GM19438 (cell line): ENCODE results near the gene RUNDC3A.

Experiments
- ATAC-seq: cut with Tn5 transposase; IDR thresholded peaks from one replicate; pipeline ENCODE4 v1.9.1; 2021; ENCODE audit warnings: low read depth; ENCODE audit not compliant: unreplicated experiment

RUNDC3A gene

DNA sequence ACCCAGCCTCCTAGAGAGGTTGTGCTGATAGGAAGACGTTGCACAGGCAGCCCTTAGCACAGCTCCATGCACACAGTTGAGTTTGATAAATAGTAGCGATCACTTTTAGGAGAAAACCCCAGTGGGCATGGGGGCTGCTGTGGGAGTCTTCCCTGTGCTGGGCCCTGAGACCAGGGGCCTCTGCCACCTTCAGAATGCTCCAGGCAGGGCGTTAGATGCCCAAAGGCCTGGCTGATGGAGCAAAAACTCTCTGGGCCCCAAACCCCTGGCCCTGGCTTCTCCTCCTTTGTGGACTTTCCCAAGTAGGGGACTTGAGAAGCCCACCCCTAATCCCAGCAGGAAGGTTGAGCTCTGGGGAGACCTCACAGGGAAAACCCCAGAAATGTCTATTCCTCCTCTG lies 26.1 kb upstream of the RUNDC3A start:
- ATAC-seq, result no peak

DNA sequence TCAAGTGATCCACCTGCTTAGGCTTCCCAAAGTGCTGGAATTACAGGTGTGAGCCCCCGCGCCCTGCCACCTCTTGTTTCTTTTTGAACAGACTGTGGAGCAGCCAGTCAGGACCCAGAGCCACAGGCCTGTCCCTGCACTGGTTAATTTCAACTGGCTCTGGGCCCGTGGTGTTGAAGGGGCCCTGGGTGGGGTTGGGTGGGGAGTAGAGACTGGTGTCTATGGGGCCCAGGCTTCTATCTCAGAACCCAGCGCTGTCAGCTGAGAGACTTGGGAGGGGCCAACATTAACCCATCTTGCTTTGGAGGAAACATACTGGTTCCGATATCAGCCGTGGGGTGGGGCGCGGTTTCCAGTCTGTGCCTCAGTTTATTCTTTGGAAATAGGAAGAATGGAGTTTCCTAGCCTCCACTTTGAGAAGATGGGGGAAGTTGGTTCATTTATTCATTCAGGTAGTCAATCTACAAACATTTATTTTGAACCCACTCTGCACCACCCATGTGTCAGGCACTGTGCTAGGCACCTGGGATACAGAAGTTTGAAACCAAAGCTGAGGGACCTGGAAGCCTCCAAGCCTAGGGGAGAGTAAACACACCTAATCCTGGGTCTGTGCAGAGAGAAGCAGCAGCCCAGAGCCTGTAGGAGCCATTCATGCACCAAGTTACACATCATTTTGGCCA lies 24.9 kb upstream of the RUNDC3A start:
- ATAC-seq, result no peak

DNA sequence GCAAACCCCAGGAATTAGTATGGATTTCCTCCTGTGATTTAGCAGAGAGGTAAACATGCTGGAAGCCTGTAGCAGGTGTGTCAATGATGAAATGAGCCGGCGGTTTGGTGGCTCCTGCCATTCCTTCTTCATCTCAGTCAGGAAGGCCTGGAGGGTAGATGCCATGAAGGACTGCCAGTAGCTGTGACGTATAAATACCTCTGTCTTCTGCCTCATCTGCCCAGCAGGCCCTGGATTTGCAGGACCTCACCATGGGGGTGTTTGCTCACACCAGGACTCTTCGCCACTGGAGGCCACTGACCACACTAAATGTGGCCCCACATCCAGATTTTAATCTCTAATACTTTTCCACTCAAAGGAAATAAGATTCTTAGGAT lies 24.4 kb upstream of the RUNDC3A start:
- ATAC-seq, result no peak

DNA sequence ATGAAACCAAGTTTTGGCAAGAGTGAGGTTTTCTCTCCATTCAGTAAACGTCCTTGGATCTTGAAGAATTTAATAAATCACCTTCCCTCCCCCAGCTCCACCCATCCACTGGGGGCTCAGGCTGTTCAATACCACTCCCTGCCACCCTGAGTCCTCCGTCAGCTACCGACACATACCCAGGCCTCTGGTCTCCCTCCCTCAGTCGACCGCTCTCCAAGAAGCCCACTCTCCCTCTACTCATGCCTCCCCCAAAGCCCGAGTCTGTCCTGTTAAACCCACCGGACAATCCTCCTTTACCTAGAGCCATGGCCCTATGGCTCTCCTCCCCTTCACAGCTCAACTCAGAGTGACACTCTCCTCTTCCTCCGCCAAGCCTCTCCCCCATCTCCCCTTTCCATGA lies 20.8 kb upstream of the RUNDC3A start:
- ATAC-seq, result no peak

DNA sequence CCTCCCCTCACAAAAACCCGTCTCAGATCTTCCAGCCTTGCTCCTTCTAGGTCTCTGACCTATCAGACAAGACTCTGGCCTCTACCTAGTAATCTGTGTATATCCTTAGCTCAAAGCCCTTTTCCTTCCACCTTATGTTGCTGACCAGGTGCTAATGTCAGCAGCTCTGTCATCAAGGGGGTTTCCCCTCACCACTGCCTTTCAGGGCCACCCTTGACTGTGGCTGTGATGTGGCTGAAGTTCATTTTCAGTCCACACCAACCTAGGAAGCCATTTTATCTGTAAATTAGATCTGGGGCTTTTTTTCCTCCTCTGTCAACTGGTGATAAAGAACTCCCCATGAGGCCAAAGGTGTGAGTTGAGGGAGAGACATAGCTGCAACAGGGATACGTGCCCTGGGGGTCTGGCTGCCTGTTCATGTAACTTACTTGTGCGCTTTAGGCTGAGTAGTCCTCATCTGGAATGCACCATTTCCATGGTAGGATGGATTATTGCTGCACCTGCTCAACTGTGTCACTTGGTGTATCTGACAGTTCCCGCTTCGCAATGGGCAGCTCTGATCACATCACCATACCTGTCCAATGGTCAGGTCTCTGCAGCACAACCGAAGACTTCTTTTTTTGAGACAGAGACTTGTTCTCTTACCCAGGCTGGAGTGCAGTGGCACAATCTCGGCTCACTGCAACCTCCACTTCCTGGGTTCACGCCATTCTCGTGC lies 14.7 kb upstream of the RUNDC3A start:
- ATAC-seq, result no peak

DNA sequence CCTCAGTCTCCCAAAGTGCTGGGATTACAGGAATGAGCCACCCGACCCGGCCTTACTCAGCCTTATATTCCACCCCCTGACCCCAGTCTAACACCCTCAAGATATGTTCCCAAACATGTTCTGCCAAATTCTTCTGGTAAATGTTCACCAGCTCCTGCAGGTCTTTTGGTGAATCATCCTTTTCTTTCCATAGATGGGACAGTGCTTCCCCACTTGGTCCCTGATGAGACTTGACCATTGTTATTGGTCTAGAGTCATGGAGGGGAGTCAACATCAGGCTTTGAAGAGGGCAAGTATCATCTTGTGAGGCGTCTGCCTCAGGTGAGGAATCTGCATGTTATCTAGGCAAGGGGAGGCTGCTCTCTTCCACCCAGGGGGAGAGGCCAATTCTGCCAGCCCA lies 10.4 kb upstream of the RUNDC3A start:
- no peak for ATAC-seq

DNA sequence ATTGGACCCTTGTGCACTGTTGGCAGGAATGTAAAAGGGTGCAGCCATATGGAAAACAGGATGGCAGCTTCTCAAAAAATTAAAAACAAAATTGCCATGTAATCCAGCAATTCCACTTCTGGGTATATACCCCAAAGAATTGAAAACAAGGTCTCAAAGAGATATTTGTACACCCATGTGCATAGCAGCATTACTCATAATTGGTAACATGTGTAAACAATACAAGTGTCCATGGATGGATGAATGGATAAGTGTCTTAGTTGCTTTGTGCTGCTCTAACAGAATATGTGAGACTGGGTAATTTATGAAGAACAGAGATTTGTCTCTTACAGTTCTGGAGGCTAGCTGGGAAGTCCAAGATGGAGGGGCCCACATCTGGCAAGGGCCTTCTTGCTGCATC lies 3.8 kb upstream of the RUNDC3A start:
- no peak for ATAC-seq

DNA sequence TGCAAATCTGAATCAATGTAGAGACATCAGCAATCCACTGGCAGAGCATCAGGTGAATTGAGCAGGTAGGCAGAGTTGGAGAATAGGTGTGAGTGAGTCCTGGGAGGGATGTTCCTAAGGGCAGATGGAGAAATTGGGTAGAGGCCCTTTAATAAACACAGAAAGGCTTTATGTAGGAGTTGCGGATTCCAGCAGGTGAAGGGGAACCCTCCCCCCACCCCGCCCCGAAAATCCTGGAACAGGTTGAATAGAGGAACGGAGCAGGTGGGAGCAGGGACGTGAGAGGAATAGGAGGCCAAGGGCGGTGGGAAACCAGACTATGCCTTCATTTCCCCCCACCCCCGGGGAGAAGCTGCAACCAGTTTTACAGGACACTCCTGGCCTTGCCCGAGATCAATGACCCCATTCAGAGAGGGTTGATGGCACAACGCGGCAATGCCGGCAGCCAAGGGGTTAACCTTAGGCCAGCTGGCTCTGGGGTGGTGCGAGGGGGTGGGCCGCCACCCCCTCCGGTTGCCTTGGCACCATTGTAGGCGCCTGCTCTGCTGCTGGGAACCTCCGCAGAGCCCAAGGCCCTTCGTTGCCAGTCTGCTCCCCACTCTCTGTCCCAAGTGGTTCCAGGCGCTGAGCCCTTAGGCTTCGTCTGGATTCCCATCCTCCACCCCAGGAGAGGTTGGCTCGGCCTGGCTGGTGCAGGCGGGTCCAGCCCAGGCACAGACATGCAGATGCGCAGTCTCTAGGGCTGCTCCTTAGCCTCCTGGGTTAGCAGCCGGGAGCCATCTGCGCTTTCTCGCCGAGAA lies 814 bp upstream of the RUNDC3A start:
- ATAC-seq, result no peak

DNA sequence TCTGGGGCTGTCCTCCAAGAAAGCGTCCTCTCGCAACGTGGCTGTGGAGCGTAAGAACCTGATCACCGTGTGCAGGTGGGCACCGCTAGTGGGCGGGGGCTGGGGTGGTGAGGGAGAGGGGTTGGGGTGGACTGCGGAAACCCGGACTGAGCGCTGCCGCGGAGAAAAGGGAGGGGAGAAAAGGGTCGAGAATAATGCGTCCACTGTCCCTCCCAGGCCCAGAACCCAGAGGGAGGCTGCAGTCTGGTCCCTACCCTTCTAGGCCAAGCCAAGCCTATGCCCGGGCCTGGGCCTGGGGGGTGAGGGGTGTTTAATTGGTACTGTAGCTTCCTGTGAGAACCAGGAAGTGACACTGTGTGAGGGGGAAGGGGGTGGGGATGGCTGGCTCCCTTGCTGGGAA lies 464 bp downstream of the RUNDC3A start:
- ATAC-seq, result no peak

DNA sequence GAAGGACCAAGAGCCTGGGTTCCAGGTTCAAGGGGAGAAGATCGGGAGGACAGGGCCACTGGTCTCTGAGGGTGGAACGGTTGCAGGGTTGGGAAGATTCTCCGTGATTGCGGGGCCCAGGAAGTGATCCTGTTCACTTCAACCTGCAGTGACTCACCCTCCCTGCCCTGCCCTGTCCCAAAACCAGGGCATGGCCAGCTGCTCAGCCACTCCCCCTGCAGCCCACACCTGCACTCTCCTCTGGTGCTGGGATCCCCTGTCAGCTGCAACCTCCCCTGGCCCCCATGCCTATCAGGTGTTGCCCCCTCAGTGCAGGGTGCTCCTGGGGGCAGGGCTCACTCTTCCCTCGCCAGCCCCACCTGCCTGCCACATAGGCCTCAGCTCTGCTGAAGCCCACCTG lies 1.1 kb downstream of the RUNDC3A start:
- ATAC-seq, result no peak

DNA sequence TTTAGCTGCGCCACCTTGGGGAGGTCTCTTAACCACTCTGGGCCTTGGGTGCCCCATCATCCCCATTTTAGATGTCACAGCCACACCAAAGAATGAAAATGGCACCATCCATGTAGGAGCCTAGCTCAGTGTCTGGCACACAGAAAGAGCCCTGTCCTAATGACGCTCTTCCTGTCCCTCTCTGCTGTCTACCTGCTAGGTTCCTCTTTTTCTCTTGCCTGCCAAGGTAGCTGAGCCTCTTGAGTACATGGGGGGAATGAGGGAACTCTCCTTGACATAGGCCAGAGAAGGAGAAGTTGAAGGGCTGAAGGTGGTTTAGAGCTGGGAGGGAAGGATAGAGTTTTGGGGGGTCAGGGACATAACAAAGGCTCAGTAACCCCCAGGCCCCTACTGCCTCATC lies 1.8 kb downstream of the RUNDC3A start:
- no peak for ATAC-seq

DNA sequence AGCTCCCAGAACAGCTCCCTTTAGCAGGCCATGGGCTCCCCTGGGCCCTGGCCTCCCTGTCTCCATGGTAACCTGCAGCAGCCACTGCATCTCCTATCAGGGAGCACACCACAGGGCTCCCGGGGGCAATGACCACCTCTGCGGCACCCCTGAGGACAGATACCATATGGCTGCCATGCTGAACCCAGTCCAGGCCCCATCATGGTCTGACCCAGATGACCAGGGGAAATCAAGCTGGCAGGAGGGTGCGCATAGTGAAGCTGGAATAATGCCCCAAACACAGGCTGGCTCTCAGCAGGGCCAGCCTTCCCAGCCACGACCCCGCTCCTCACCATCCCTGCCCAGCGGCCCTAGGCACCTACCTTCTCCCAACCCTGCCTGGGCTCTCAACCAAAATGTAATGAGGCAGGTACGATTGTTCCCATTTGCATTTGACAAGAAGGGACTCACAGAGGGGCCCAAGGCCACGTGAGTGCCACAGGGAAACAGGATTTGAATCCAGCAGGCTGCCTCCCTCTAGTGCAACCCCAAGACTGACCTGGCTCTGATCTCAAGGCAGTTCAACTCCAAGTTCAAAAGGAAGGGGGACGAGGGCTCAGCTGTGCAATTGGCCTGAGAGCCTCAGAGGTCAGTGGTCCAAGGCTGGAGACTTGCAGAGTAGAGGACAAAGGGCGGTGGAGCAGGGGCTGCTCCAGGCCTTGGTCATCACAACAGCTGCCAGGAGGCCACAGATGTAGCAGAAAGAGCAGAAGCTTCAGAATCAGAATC lies 2.4 kb downstream of the RUNDC3A start:
- ATAC-seq, result no peak

DNA sequence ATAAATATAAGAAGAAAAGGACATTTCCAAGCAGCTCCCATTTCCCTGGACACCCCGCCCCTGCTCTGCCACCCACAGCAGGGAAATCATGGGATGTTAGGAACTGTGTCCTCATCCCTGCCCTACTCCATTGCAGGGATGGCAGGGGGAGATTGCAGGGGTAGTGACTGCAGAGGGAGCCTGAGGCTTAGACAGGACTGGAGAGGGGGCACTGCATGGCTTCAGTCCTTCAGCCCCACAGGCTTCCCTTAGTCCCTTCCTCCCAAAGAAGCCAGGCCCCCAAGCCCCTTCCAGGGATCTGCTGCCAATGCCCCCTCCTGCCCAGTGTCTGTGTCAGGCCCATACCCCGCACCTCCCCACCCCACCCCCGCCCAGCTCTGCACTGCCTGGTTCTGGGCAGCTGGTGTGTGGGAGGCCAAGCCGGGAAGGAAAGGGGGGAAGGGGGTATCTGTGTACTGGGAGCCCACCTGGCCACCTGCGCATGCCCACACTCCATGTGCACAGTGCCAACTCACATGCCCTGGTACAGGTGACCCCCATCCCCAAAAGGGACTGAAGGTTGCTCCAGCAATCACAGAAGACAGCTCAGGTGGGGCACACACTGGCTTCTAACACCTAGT lies 3.3 kb downstream of the RUNDC3A start:
- no peak for ATAC-seq

DNA sequence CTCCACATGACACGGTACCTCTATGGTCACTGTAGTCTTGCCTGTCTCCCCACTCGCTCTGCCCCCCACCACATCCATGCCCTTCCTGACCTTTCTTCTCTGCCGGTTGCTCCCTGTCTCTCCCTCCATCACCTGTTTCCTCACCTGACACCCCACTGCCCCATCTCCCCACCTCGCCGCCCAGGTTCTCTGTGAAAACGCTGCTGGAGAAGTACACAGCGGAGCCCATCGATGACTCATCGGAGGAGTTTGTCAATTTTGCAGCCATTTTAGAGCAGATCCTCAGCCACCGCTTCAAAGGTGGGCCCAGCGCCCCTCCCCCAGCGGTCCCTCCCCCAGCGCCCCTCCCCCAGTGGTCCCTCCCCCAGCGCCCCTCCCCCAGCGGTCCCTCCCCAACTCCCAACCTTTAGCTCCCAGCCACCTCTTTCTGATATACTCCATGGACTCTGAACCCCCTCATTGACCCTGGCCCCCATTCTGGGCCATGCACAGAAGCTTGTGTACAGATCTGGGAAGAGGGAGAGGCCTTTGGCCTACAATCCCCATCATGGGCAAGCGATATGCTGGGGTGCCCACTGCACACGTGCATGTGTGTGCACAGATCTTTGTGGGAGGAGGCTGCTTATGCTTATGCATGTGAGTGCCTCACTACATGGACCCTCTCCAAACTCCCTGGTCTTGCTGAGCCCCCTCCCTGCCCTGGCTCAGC lies 4.1 kb downstream of the RUNDC3A start:
- ATAC-seq, result no peak

DNA sequence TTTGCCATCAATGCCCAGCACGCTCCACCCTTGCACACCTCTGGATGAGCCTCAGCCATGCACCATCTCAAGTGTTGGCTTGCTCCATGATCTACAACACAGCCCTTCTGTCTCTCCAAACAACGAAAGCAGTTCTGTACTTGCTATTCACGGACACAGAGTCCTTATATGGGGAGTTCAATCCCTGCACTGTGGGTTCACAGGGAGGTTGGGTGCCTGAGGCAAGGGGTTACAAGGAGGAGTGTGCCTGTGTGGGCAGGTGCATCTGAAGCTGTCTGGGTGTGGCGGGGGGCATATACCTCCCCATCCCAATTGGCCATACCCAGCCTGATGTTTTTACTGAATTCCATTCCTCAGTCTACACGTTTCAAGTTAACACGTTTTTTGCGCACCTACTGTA lies 5.6 kb downstream of the RUNDC3A start:
- ATAC-seq, result no peak

DNA sequence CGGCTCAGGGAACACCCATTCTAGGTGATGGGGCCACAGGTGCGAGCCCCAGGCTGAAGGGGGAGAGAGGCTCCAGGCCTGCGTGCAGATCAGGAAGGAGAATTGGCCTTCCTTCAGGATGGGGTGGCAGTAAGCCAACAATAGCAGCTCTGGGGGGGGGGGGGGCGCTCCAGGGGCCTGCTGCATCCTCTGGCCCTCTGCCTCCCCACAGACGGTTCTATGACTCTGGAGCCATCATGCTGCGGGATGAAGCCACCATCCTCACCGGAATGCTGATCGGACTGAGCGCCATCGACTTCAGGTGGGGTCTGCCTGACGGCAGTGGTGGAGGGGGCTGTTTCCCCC lies 6.1 kb downstream of the RUNDC3A start:
- ATAC-seq, result no peak

DNA sequence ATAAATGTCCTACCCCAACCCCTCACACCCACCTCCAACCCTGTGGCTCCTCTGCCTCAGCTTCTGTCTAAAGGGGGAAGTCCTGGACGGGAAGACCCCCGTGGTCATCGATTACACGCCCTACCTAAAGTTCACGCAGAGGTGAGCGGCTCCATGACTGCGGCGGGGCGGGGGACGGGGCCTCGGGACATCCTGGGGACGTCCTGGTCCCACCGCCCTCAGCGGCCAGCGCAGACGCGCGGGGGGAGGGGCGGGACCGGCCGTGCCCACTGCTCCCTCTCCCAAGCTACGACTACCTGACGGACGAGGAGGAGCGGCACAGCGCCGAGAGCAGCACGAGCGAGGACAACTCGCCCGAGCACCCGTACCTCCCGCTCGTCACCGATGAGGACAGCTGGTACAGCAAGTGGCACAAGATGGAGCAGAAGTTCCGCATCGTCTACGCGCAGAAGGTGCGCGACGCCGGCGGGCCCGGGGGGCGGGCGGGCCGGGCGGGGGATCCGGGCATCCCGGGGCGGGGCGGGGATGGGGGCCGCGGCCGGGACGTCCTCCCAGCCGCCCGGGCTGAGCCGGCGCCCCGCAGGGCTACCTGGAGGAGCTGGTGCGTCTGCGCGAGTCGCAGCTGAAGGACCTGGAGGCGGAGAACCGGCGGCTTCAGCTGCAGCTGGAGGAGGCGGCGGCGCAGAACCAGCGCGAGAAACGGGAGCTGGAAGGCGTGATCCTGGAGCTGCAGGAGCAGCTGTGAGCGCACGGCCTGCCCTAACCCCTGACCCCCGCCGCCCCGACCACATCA lies 6.7 kb downstream of the RUNDC3A start:
- ATAC-seq, result no peak

DNA sequence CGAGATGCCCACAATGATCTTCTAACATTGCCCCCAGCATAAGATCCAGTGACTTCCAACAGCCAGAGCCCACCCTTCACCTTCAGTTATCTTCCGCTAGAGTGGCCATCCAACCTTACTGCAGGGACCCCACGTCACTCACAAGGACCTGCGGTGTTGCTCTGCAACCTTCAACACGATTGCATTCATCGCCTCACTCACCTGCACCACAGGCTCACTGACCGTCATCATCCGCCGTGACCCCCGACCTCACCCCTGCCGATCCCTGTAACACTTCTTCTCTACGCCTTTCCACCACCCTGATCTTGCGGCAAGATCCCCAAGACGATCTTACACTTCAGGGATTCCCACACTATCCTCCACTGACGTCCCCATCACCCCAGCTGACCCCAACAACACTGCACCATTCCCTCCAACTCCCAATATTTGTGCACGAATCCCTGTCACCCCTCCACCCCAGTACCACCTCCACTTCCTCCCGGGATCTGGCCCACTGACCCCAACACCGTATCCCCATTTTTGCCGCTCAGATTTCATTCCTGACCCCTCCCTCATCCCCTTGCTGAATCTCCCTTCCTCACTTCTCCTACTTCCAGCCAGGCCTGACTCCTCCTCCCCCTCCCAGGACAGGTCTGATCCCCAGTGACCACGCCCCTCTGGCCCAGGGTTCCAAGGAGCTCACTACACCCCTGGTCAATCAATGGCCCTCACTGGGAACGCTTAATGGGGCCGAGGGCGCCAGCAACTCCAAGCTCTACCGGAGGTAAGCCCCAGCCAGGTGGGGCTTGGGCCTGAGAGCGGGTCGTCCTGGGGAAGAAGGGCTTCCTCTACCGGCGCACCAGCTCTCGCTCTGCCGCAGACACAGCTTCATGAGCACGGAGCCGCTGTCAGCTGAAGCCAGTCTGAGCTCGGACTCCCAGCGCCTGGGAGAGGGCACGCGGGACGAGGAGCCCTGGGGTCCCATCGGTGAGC lies 7.6 kb downstream of the RUNDC3A start:
- ATAC-seq, result no peak
